Left lobe of liver (tissue), 2 donors: ENCODE data around the gene CWH43. TPM values are rescaled to one million over a fixed set of nuclear protein-coding genes. Genes with fewer than 3 reads are reported as not detected.
"Not testable (repeated sequence)": the region's sequence is repeated elsewhere in the genome, so short reads cannot be mapped to it uniquely, and the experiment has no call there.

Source experiments
- ATAC-seq: fragments of 200-7000 bp; cut with Tn5 transposase; one replicate; pipeline ENCODE4 v1.9.1; 2020; ENCODE audit warnings: mild to moderate bottlenecking, moderate library complexity
- DNase-seq: peaks from one replicate; pipeline ENCODE4 v3.0.0-alpha.2; 2020; ENCODE audit warnings: low spot score
- total RNA-seq: library from RNA; stranded (reverse); gene quantifications from one replicate; pipeline ENCODE4 v1.2.1, GENCODE V29; 2021
- donor health status: DM: no; HTN: no; CAD: no; lungs with moderate emphysema.
- donor health status: DM: no; HTN: yes; CAD: no.

Gene CWH43
- total RNA-seq, 1 donor from 2014 or later, result not detected

GRCh38 chr4:48974979-48975640 lies 11.0 kb upstream of the CWH43 start:
- DNase-seq (no peak), ATAC-seq (peak; percentile 22)

GRCh38 chr4:48976041-48976440 lies 10.0 kb upstream of the CWH43 start:
- ATAC-seq, result no peak

DNA sequence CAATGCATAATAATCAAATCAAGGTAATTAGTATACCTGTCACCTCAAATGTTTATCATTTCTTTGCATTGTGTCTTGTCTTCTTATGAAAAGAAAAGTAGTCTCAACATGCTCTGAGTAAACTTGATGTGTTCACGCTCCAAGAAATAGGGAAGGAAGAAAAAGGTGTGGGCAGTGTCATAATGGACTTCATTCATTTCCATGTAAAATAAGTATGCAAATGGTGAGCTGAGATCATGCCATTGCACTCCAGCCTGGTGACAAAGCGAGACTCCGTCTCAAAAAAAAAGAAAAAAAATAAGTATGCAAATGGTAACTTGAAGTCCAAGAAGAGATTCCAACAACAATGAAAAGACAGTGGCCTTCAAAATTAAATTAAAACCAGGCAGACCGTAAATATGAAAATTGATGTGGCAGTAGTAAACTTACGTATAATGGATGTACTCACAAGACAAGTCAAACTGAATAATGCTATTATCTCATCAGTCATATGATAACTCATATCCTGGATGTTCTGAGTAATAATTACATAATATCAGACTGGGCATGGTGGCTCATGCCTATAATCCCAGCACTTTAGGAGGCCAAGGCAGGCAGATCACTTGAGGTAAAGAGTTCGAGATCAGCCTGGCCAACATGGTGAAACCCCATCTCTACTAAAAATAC lies 6.0 kb upstream of the CWH43 start:
- ATAC-seq, result no peak
- no peak for DNase-seq

More at GRCh38 chr4:48976041-48976440, 10.0 kb upstream of the CWH43 start:
- no peak for DNase-seq

DNA sequence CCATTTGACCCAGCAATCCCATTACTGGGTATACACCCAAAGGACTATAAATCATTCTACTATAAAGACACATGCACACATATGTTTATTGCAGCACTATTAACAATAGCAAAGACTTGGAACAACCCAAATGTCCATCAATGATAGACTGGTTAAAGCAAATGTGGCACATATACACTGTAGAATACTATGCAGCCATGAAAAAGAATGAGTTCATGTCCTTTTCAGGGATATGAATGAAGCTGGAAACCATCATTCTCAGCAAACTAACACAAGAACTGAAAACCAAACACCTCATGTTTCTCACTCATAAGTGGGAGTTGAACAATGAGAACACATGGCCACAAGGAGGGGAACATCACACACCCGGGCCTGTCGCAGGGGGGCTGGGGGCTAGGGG lies 2.1 kb upstream of the CWH43 start:
- not testable (repeated sequence) for DNase-seq, ATAC-seq

- DNase-seq (no peak), ATAC-seq (no peak)
Observed at GRCh38 chr4:48985602-48985975, 486 bp upstream of the CWH43 start.

DNA sequence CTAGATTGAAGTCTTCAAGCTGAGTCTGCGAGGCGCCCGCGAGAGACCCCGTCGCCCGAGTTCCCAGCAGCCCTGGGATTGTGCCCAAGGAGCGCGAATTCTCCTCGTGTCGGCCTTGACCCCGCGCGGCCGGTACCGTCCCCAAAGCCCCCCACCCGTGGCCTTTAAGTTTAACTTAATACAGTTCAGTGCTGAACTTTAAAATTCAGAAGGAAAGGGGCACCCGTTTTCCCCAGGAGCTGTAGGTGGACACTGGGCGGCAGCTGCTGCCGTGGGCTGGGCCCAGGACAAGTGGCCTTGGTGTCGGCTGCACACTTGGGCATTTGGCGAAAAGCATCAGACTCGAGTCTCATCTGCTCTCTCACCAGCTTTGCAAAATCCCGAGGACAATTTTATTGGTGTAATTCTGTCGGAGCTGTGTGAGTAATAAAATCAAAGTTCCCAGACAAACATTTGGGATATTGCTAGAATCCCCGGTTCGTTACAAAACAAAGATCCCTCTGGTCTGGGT lies 634 bp downstream of the CWH43 start:
- ATAC-seq (no peak), DNase-seq (no peak)

- ATAC-seq (no peak), DNase-seq (no peak)
Observed at GRCh38 chr4:48989461-48990203, 3.6 kb downstream of the CWH43 start.

DNA sequence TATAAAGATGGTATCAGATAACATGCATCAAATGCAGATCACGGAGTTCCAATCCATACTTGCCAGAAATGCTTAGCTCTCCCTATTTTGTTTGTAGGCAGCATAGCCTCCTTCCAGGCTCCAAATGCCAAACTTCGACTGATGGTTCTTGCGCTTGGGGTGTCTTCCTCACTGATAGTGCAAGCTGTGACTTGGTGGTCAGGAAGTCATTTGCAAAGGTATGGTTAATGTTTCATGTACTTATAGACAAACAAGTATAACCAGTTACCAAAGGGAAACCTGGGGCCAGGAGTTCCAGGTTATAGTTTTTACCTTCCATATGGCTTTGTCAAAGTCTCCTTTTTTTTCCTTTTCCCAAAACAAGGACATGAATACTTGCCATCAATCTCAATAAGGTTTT lies 5.3 kb downstream of the CWH43 start:
- DNase-seq (no peak), ATAC-seq (no peak)

DNA sequence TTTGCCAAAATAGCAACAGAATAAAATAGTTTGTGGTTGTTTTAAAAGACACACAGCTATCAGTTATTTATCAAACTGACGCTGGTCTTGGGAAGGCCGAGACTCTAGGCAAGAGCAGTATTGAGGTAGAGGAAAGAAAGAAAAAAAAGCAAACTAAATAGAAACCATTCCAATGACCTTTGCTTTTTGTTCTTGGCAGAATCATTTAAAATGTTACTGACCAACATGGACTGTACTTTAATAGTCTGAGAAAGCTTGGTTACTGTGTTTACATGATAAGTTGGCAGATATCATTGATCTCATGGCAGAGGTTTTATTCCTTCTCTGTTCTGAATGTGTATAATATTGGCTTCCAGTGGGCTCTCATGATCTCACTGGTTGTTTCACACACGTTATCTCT lies 11.9 kb downstream of the CWH43 start:
- ATAC-seq (peak; percentile 89), DNase-seq (no peak)

GRCh38 chr4:48998440-48998839 lies 12.4 kb downstream of the CWH43 start:
- no peak for ATAC-seq

GRCh38 chr4:49000806-49001205 lies 14.7 kb downstream of the CWH43 start:
- ATAC-seq (no peak), DNase-seq (no peak)

More at GRCh38 chr4:48998440-48998839, 12.4 kb downstream of the CWH43 start:
- DNase-seq, result no peak

- DNase-seq (no peak), ATAC-seq (no peak)
Observed at GRCh38 chr4:49002931-49003330, 16.9 kb downstream of the CWH43 start.

GRCh38 chr4:49018718-49019295 lies 32.7 kb downstream of the CWH43 start:
- DNase-seq (no peak), ATAC-seq (peak; percentile 29)

DNA sequence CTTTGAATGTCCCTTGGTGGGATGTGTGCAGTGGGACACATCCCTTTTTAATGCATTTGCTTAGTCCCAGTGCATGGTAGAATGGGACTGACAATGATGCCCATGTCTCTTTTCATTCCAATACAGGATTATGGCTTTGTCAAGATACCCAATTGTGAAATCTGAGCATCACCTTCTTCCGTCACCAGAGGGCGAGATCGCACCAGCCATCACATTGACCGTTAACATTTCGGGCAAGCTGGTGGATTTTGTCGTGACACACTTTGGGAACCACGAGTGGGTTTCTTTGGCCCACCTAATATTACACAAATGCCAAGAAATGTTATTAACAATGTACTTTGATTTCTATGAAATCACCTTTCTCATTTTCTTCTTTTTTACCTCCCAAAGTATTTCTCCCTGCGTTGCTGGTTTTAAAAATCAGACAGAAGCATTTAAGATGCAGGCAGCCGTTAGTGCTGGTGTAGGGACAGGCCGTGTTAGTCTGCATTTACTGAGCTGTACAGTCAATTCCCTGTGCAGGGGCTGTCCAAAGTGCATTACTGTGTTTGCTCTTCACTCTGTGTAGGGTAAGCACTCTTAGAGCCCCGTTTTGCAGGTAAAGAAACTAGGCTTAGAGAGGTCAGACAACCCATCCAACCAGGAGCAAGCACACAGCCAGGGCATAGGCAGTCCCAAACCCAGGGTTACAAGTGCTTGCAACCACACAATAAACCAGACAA lies 46.5 kb downstream of the CWH43 start:
- ATAC-seq, result peak; percentile 87
- no peak for DNase-seq

DNA sequence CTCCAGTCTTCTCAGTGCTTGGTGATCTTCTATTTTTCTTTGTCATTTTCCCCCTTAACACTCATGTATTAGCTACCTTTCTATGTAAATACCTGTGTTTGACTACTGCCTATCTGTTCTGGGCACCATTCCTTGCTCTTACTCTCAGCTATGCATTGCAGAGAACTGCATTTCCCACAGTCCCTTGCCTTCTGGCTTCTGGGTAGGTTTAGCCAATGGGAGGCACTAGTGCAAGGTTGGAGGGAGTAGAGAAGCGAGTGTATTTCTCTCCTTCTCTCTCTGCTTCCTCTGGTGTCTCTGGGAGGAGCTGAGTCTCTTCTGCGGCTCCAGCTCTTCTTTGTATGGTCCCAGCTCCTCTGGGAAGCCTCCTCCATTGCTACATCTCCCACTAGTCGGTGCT lies 50.5 kb downstream of the CWH43 start:
- no peak for ATAC-seq
- DNase-seq, result no peak

DNA sequence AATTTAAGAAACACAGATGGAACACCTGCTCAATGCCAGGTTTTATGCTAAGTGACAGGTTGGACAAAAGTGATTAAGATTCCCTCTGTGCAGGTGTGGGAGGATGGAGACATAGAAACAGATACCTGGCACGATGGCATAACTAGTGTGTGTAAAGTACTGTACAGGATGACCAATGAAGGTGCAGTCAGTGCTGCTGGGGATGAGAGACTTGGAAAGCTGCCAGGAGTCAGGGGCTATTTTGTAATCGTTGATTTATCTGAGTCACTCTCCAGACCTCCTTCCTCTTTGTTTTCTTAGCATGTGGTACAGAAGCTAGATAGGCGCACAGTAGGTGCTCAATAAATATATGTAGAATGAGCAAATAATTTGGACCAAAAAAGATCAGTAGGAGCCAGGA lies 58.2 kb downstream of the CWH43 start:
- ATAC-seq (no peak), DNase-seq (no peak)

- DNase-seq, result no peak
- ATAC-seq, result no peak
Observed at GRCh38 chr4:49058306-49058705, 72.2 kb downstream of the CWH43 start.

DNA sequence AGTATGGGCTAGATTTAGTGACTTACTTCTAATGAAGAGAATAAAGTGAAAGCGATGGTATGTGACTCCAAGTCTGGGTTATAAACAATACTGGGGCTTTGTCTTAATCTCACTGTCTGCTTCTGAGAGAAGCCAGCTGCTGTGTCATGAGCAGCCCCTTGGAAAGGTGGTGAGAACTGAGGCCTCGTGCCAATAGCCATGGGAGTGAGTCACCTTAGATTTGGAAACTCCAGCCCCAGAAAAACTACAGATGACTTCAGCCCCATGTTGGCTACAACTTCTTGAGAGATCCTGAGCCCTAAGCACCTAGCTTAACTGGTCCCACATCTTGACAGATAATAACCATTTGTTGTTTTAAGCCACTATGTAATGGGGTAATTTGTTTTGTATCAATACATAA lies 77.6 kb downstream of the CWH43 start:
- ATAC-seq (no peak), DNase-seq (no peak)

- not testable (repeated sequence) for DNase-seq, ATAC-seq
Observed at GRCh38 chr4:49072196-49072595, 86.1 kb downstream of the CWH43 start.

DNA sequence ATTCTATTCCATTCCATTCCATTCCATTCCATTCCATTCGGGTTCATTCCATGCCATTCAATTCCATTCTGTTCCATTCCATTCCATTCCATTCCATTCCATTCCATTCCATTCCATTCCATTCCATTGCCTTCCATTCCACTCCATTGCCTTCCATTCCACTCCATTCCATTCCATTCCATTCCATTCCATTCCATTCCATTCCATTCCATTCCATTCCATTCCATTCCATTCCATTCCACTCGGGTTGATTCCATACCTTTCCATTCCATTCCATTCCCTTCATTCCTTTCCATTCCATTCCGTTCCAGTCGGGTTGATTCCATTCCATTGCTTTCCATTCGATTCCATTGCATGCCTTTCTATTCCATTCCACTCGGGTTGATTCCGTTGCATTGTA lies 105.8 kb downstream of the CWH43 start:
- ATAC-seq, result peak; percentile 38
- not testable (repeated sequence) for DNase-seq
